Measurements from ENCODE around the gene BMP6. TPM values are rescaled to one million over a fixed set of nuclear protein-coding genes. Genes with fewer than 3 reads are reported as not detected.

BMP6 gene
- total RNA-seq, 4 donors from 2014 or later = 1.7 to 8.3 (median 3.3) TPM

- no peak overlapping the region for H3K4me3 ChIP-seq
- H3K36me3 ChIP-seq = no peaks in the 10 kb centered on the region
- H3K27ac ChIP-seq = no peak overlapping the region
- no peaks in the 10 kb centered on the region for H3K27me3 ChIP-seq
- in situ Hi-C loops (cut with MboI; ENCODE audit: low sequenced_read_pairs in 4 of 4) (no loop called here), intact Hi-C loops (cut with DNase I; ENCODE audit: low total_unique reads) (no loop called here)
- DNase-seq = no peak
- H3K9me3 ChIP-seq = no peaks in the 10 kb centered on the region
- ATAC-seq = no peak
- TF ChIP-seq CTCF (IDR thresholded peaks at IDR 0.05 in 4 of 5, conservative IDR thresholded peaks at IDR 0.05 in 1 of 5) = no peak
- no peak for TF ChIP-seq POLR2A (IDR thresholded peaks at IDR 0.05)
- no peaks in the 10 kb centered on the region for H3K4me1 ChIP-seq
Observed at GRCh38 chr6:7865781-7866180, 139.9 kb downstream of the BMP6 start.

DNA sequence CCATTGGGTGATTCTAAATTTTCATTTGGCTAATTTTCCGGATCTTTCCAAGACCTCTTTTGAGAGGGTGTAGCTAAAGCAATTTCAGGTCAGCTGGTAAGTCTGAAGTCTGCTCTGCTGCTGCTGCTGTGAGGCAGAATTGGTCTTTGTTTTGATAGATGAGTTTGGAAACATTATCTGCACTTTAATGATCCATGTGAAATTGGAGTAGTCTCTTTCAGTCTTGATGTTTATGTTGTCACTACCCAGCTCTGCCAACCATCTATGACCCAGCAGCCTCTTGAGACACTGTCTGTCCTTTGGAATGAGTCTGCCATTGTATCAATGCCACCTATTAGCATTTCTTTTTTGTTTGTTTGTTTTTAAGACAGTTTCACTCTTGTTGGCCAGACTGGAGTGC lies 140.6 kb downstream of the BMP6 start:
- TF ChIP-seq CTCF (IDR thresholded peaks at IDR 0.05 in 4 of 5, conservative IDR thresholded peaks at IDR 0.05 in 1 of 5) = no peak
- TF ChIP-seq POLR2A (IDR thresholded peaks at IDR 0.05) = no peak
- intact Hi-C loops (cut with DNase I; ENCODE audit: low total_unique reads) (no loop called here), in situ Hi-C loops (cut with MboI; ENCODE audit: low sequenced_read_pairs in 4 of 4) (no loop called here)
- Histone ChIP-seq H3K4me3 (no peak overlapping the region), H3K4me1 (no peaks in the 10 kb centered on the region), H3K27me3 (no peaks in the 10 kb centered on the region), H3K36me3 (no peaks in the 10 kb centered on the region), H3K9me3 (no peaks in the 10 kb centered on the region), H3K27ac (no peak overlapping the region)
- DNase-seq (no peak), ATAC-seq (no peak)

DNA sequence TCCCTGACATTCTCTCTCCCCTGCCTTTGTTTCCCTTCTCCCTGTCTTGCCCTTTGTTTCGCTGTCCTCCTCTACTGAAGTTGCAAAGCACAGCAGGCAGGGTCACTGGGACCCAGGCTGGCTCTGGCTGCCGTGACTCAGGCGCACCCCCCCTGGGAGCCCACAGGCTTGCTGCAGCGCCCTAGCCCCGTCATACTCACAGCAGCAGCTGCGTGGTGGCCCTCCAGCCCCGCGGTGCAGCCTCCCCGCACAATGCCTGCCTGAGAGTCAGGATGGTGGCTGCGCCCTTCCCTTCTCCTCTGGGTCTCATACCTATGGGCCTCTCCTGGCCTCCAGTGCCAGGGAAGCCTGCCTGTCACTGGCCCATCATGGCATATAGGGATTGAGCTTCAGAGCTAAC lies 143.0 kb downstream of the BMP6 start:
- Histone ChIP-seq H3K9me3 (no peaks in the 10 kb centered on the region), H3K36me3 (no peaks in the 10 kb centered on the region), H3K4me3 (no peak overlapping the region), H3K27me3 (no peaks in the 10 kb centered on the region), H3K4me1 (no peaks in the 10 kb centered on the region), H3K27ac (no peak overlapping the region)
- DNase-seq = no peak
- in situ Hi-C loops (cut with MboI; ENCODE audit: low sequenced_read_pairs in 4 of 4) (no loop called here), intact Hi-C loops (cut with DNase I; ENCODE audit: low total_unique reads) (no loop called here)
- no peak for ATAC-seq
- TF ChIP-seq POLR2A (IDR thresholded peaks at IDR 0.05) (no peak), CTCF (IDR thresholded peaks at IDR 0.05 in 4 of 5, conservative IDR thresholded peaks at IDR 0.05 in 1 of 5) (no peak)

GRCh38 chr6:7878401-7878964 lies 152.6 kb downstream of the BMP6 start:
- intact Hi-C loops (cut with DNase I; ENCODE audit: low total_unique reads) = no loop called here
- ATAC-seq = no peak
- no peak overlapping the region for H3K4me3 ChIP-seq

More at GRCh38 chr6:7878401-7878964, 152.6 kb downstream of the BMP6 start:
- no peaks in the 10 kb centered on the region for H3K4me1 ChIP-seq
- no peak overlapping the region for H3K27ac ChIP-seq
- no peaks in the 10 kb centered on the region for H3K9me3 ChIP-seq
- in situ Hi-C loops (cut with MboI; ENCODE audit: low sequenced_read_pairs in 4 of 4) = no loop called here
- peaks cover 3 to 36% of the 10 kb centered on the region in 2 donors for H3K36me3 ChIP-seq
- TF ChIP-seq POLR2A (IDR thresholded peaks at IDR 0.05) (no peak), CTCF (IDR thresholded peaks at IDR 0.05 in 4 of 5, conservative IDR thresholded peaks at IDR 0.05 in 1 of 5) (no peak)
- DNase-seq = no peak
- no peaks in the 10 kb centered on the region for H3K27me3 ChIP-seq

Data from gastrocnemius medialis (tissue), 4 donors.